H1 (cell line): Measurements from ENCODE around the gene CCDC9B. TPM values are rescaled to one million over a fixed set of nuclear protein-coding genes. Genes with fewer than 3 reads are reported as not detected.

ENCODE experiments used
- CTCF ChIA-PET: fragments of 300-600 bp; sonication (Branson Sonifier 250); formaldehyde crosslinking; loops from one replicate; lab custom pipeline; 2021; ENCODE audit not compliant: partially characterized antibody; lab: Charles Lee
- POLR2A ChIA-PET: fragments of 300-600 bp; sonication (Branson Sonifier 250); formaldehyde crosslinking; loops from one replicate; lab custom pipeline; 2021; ENCODE audit warnings: inconsistent platforms; ENCODE audit not compliant: partially characterized antibody; lab: Charles Lee
- DNase-seq, 2 experiments: peaks; one replicate each; pipeline versions ENCODE4 v3.0.0 to v3.0.0-alpha.2; 2010 to 2022; ENCODE audit warnings: low spot score in 2 of 2, low read depth in 1 of 2, mixed read lengths in 1 of 2
- FAIRE-seq: peaks from 2 replicates; lab custom pipeline; 2011; peaks lifted over from hg19 to GRCh38; lab: Jason Lieb, UNC
- H2AFZ ChIP-seq: 2 replicates; pipeline ENCODE4 v1.8.1; 2012; ENCODE audit warnings: low read length, inconsistent platforms
- H2AK5ac ChIP-seq: 2 replicates; pipeline ENCODE4 v1.6.1; 2013; ENCODE audit warnings: low read depth, low read length
- H2BK120ac ChIP-seq: replicated peaks from 2 replicates; pipeline ENCODE3; 2013; ENCODE audit warnings: low read depth, low read length, inconsistent platforms
- H2BK12ac ChIP-seq: 2 replicates; pipeline ENCODE4 v1.6.1; 2013; ENCODE audit warnings: low read depth, low read length
- H2BK15ac ChIP-seq: 2 replicates; pipeline ENCODE4 v1.6.1; 2013; ENCODE audit warnings: low read length
- H2BK20ac ChIP-seq: 2 replicates; pipeline ENCODE4 v1.6.1; 2013; ENCODE audit warnings: low read length
- H2BK5ac ChIP-seq: 2 replicates; pipeline ENCODE4 v1.6.1; 2013; ENCODE audit warnings: low read depth, low read length
- H3K14ac ChIP-seq: 2 replicates; pipeline ENCODE4 v1.6.1; 2013; ENCODE audit warnings: inconsistent platforms; ENCODE audit not compliant: insufficient read length
- H3K18ac ChIP-seq: 2 replicates; pipeline ENCODE4 v1.6.1; 2013; ENCODE audit warnings: low read length; ENCODE audit errors: extremely low read depth
- H3K23ac ChIP-seq: 2 replicates; pipeline ENCODE4 v1.6.1; 2013; ENCODE audit warnings: inconsistent platforms; ENCODE audit not compliant: insufficient read length
- H3K23me2 ChIP-seq: 2 replicates; pipeline ENCODE4 v1.6.1; 2013; ENCODE audit warnings: low read depth, low read length
- H3K27ac ChIP-seq: 2 replicates; pipeline ENCODE4 v1.6.1; 2011; ENCODE audit warnings: low read depth, low read length, inconsistent platforms
- H3K27me3 ChIP-seq, 4 experiments: replicated peaks in 1 of 4; 1 replicate in 1 of 4; 2 replicates in 3 of 4; pipeline versions ENCODE4 v1.6.1 to v1.8.1; 2011 to 2013; ENCODE audit warnings: low read length in 3 of 4, mild to moderate bottlenecking in 3 of 4, inconsistent platforms in 2 of 4, mixed read lengths in 2 of 4, moderate library complexity in 1 of 4; ENCODE audit not compliant: control insufficient read depth in 3 of 4, insufficient read depth in 3 of 4; ENCODE audit errors: extremely low read depth in 1 of 4
- H3K36me3 ChIP-seq, 4 experiments: 2 replicates each; pipeline versions ENCODE4 v1.6.1 to v1.8.1; 2011 to 2013; ENCODE audit warnings: mild to moderate bottlenecking in 4 of 4, low read length in 3 of 4, moderate library complexity in 2 of 4, control low read depth in 1 of 4, inconsistent platforms in 1 of 4; ENCODE audit not compliant: insufficient read depth in 4 of 4, control insufficient read depth in 2 of 4
- H3K4ac ChIP-seq: replicated peaks from 2 replicates; pipeline ENCODE3; 2013; ENCODE audit warnings: low read length, low read depth, mixed read lengths, inconsistent platforms; ENCODE audit not compliant: insufficient read length
- H3K4me1 ChIP-seq, 4 experiments: replicated peaks in 1 of 4; 1 replicate in 1 of 4; 2 replicates in 3 of 4; pipeline versions ENCODE4 v1.6.1 to v1.8.1; 2011 to 2013; ENCODE audit warnings: low read length in 3 of 4, inconsistent platforms in 2 of 4, mixed read lengths in 1 of 4; ENCODE audit not compliant: insufficient read depth in 4 of 4, control insufficient read depth in 3 of 4
- H3K4me2 ChIP-seq, 2 experiments: 2 replicates each; pipeline versions ENCODE4 v1.6.1 to v1.8.1; 2011 to 2013; ENCODE audit warnings: low read depth in 2 of 2, low read length in 2 of 2, control low read depth in 1 of 2, inconsistent platforms in 1 of 2, mild to moderate bottlenecking in 1 of 2; ENCODE audit not compliant: insufficient read depth in 1 of 2
- H3K4me3 ChIP-seq, 4 experiments: fragments of 200-600, 300-600 bp in 1 of 4; sonication (generic), shearing (Covaris generic), sonication (Bioruptor Twin) in 1 of 4; 2 replicates each; pipeline versions ENCODE4 v1.5.1 to v1.8.1; 2011 to 2016; ENCODE audit warnings: low read length in 4 of 4, low read depth in 3 of 4, control low read depth in 2 of 4, inconsistent platforms in 2 of 4, mild to moderate bottlenecking in 2 of 4, mixed read lengths in 1 of 4, moderate library complexity in 1 of 4; ENCODE audit not compliant: insufficient read depth in 2 of 4; ENCODE audit errors: extremely low read depth in 1 of 4
- H3K56ac ChIP-seq: replicated peaks from 2 replicates; pipeline ENCODE3; 2013; ENCODE audit warnings: low read depth, mild to moderate bottlenecking, mixed read lengths, low read length, inconsistent platforms; ENCODE audit not compliant: insufficient read length
- H3K79me1 ChIP-seq: 2 replicates; pipeline ENCODE4 v1.6.1; 2013; ENCODE audit warnings: low read depth, low read length, control low read depth
- H3K79me2 ChIP-seq, 2 experiments: 2 replicates each; pipeline versions ENCODE4 v1.6.1 to v1.8.1; 2012 to 2013; ENCODE audit warnings: low read length in 2 of 2, mild to moderate bottlenecking in 2 of 2, inconsistent platforms in 1 of 2; ENCODE audit not compliant: insufficient read depth in 2 of 2, control insufficient read depth in 1 of 2
- H3K9ac ChIP-seq, 4 experiments: replicated peaks in 1 of 4; 1 replicate in 1 of 4; 2 replicates in 3 of 4; pipeline versions ENCODE4 v1.6.1 to v1.8.1; 2011 to 2013; ENCODE audit warnings: low read depth in 3 of 4, low read length in 3 of 4, control low read depth in 2 of 4, mild to moderate bottlenecking in 2 of 4, moderate library complexity in 2 of 4, inconsistent platforms in 1 of 4; ENCODE audit errors: extremely low read depth in 1 of 4
- H3K9me3 ChIP-seq, 2 experiments: 2 replicates each; pipeline versions ENCODE4 v1.6.1 to v1.8.1; 2012 to 2013; ENCODE audit warnings: mild to moderate bottlenecking in 2 of 2, moderate library complexity in 2 of 2, control low read depth in 1 of 2, inconsistent platforms in 1 of 2, low read depth in 1 of 2, low read length in 1 of 2, mixed read lengths in 1 of 2; ENCODE audit not compliant: insufficient read depth in 2 of 2
- H4K20me1 ChIP-seq, 2 experiments: replicated peaks in 1 of 2; 2 replicates each; pipeline versions ENCODE3 to v1.8.1; 2011 to 2013; ENCODE audit warnings: inconsistent platforms in 2 of 2, low read length in 2 of 2, mild to moderate bottlenecking in 1 of 2; ENCODE audit not compliant: insufficient read depth in 2 of 2, control insufficient read depth in 1 of 2
- H4K5ac ChIP-seq: 2 replicates; pipeline ENCODE4 v1.6.1; 2013; ENCODE audit warnings: low read length, low read depth, mixed read lengths, inconsistent platforms; ENCODE audit not compliant: insufficient read length
- H4K8ac ChIP-seq: 2 replicates; pipeline ENCODE4 v1.8.0; 2013; ENCODE audit warnings: mild to moderate bottlenecking, moderate library complexity, low read length, inconsistent platforms; ENCODE audit not compliant: insufficient read depth; ENCODE audit errors: extremely low read depth
- H4K91ac ChIP-seq: replicated peaks from 2 replicates; pipeline ENCODE3; 2013; ENCODE audit warnings: low read length, mixed read lengths, inconsistent platforms; ENCODE audit not compliant: insufficient read length
- BACH1 ChIP-seq: IDR thresholded peaks from 2 replicates; pipeline ENCODE4 v1.6.1; 2012; ENCODE audit warnings: low read length, improper control_type of control experiment
- NANOG ChIP-seq: IDR thresholded peaks from 2 replicates; pipeline ENCODE4 v1.6.1; 2011; ENCODE audit warnings: low read length, low read depth, mild to moderate bottlenecking, inconsistent platforms; ENCODE audit not compliant: insufficient read depth, poor library complexity, severe bottlenecking
- SIN3A ChIP-seq, 2 experiments: IDR thresholded peaks in 1 of 2; conservative IDR thresholded peaks in 1 of 2; 2 replicates each; pipeline ENCODE4 v1.6.1; 2011 to 2012; ENCODE audit warnings: low read length in 2 of 2, improper control_type of control experiment in 1 of 2, low read depth in 1 of 2, mild to moderate bottlenecking in 1 of 2
- WGBS, 2 experiments: shearing (Covaris generic) in 1 of 2; methylation state at CpG; one replicate each; pipeline versions ENCODE4 v1.1.6 to v1.1.7; 2013 to 2015; ENCODE audit warnings: low lambda C conversion rate in 2 of 2, mixed read lengths in 2 of 2, inconsistent platforms in 1 of 2, low coverage in 1 of 2, missing lambda C conversion rate in 1 of 2; ENCODE audit not compliant: insufficient replicate concordance in 2 of 2, insufficient coverage in 1 of 2, insufficient read length in 1 of 2; ENCODE audit errors: extremely low coverage in 1 of 2, missing lambda C conversion rate in 1 of 2; 5-methylcytosine and 5-hydroxymethylcytosine counted together
- polyA plus RNA-seq, 7 experiments: library from polyadenylated mRNA; depleted of rRNA in 3 of 7; stranded (reverse) in 5 of 7; unstranded in 2 of 7; fragments of >200 nt in 5 of 7; fragments of 200-250 nt in 2 of 7; gene quantifications; 1 replicate in 5 of 7; 2 replicates in 1 of 7; 4 replicates in 1 of 7; pipeline versions ENCODE4 v1.2.1 to v1.2.3, GENCODE V29; 2011 to 2013; ENCODE audit warnings: missing spikeins in 2 of 7, mixed read lengths in 2 of 7
- total RNA-seq: library from RNA; stranded (reverse); fragmentation: NEBNext Ultra II Directional; extraction: Animal tissue kit (Norgen Biotek cat#: 25700); gene quantifications from 2 replicates; pipeline ENCODE4 v1.2.1, GENCODE V29; 2021

CCDC9B gene
- total and polyA plus RNA-seq, 2 of the 8 experiments (the other 6 are each of a cell fraction or from before 2014, with no cell fraction given): 0.45 to 0.78 TPM

GRCh38 chr15:40369971-40370370 lies 29.2 kb upstream of the CCDC9B start:
- Histone ChIP-seq H2AK5ac (no peak overlapping the region), H3K4me2 (no peak overlapping the region), H3K4me3 (no peak overlapping the region), H2BK12ac (no peak overlapping the region), H2BK20ac (no peak overlapping the region), H3K27ac (no peak overlapping the region), H3K23ac (no peak overlapping the region), H3K79me2 (no peaks in the 10 kb centered on the region), H4K8ac (no peak overlapping the region), H3K27me3 (peaks cover 5 to 27% (median 23%) of the 10 kb centered on the region in 4 experiments), H3K18ac (no peak overlapping the region), H3K9ac (no peak overlapping the region), H4K91ac (peak overlapping the region; percentile 20), H3K56ac (no peak overlapping the region), H3K36me3 (no peaks in the 10 kb centered on the region), H3K79me1 (no peaks in the 10 kb centered on the region), H3K9me3 (peaks cover 0 to 8% of the 10 kb centered on the region in 2 experiments; a peak in 1 of 4 replicates), H3K14ac (no peak overlapping the region), H2BK120ac (no peak overlapping the region), H4K5ac (no peak overlapping the region), H3K4ac (no peak overlapping the region), H2AFZ (no peak overlapping the region), H2BK5ac (no peak overlapping the region), H3K23me2 (peaks cover 1% of the 10 kb centered on the region), H4K20me1 (peaks cover 0 to 1% of the 10 kb centered on the region in 2 experiments), H3K4me1 (peaks cover 3 to 6% (median 4%) of the 10 kb centered on the region in 4 experiments; a peak in 4 of 7 replicates), H2BK15ac (no peak overlapping the region)
- WGBS, 2 experiments: 88% methylated on average over 11 of the region's 13 CpGs; no CpG with 5 or more reads in 1 of the 2 experiments
- DNase-seq (no peak), FAIRE-seq (no peak)
- no peak for TF ChIP-seq SIN3A (conservative IDR thresholded peaks at IDR 0.05 in 1 of 2, IDR thresholded peaks at IDR 0.05 in 1 of 2; ENCODE audit: low read depth in 1 of 2, low read length in 2 of 2)
- TF ChIP-seq BACH1: no peak
- no peak for TF ChIP-seq NANOG
- CTCF ChIA-PET: interaction anchor here (0.6 to 13.4 kb wide), 12 partner anchors 8 to 95 kb away, joined by 3 to 452 read pairs (median 7); partner anchors contain the start of genes CCDC9B, DISP2, KNSTRN and PHGR1
- POLR2A ChIA-PET: interaction anchor here (0.9 to 4.1 kb wide), 5 partner anchors 10 to 65 kb away, joined by 3 to 22 read pairs (median 4); no protein-coding TSS in a partner anchor
